ENCODE data around the gene ELOVL6. TPM values are rescaled to one million over a fixed set of nuclear protein-coding genes. Genes with fewer than 3 reads are reported as not detected.
"Not testable (repeated sequence)": the region's sequence is repeated elsewhere in the genome, so short reads cannot be mapped to it uniquely, and the experiment has no call there.

The ELOVL6 gene
- total RNA-seq, 1 experiment from 2014 or later = 9.5 TPM

DNA sequence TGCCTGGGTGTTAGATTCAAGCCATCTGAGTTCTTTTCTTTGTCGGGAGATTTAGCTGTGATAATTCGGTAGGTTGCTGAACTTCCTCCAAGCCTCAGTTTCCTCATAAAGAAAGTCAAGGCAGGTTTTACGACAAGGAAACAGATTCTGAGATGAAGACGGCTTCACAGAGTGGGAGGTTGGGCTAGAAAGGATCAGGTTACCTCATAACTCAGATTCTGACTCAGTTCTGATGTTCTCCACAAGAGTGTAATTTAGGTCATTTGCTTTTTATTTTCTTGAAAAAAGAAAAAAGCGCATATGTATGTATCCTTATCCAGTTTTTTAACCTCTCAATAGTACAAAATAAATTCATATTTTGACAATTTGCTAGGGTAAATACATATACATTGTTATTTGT lies 47.2 kb upstream of the ELOVL6 start:
- H3K36me3 ChIP-seq (ENCODE audit: control insufficient read depth, insufficient read depth, low read length) = no peaks in the 10 kb centered on the region
- Mint-ChIP-seq H3K4me3 (ENCODE audit: unreplicated experiment) (no peak overlapping the region), H3K9me3 (ENCODE audit: unreplicated experiment) (no peaks in the 10 kb centered on the region), H3K4me1 (ENCODE audit: low read depth, unreplicated experiment) (no peaks in the 10 kb centered on the region), H3K27me3 (ENCODE audit: insufficient read depth, unreplicated experiment) (no peaks in the 10 kb centered on the region), H3K27ac (ENCODE audit: unreplicated experiment) (no peak overlapping the region), H3K36me3 (ENCODE audit: insufficient read depth, unreplicated experiment) (no peaks in the 10 kb centered on the region)
- BruUV-seq (replicated peaks) = no TSS peak
- DNase-seq = no peak
- no peaks in the 10 kb centered on the region for H3K27me3 ChIP-seq (replicated peaks; ENCODE audit: control insufficient read depth, insufficient read depth, low read length)
- no peaks in the 10 kb centered on the region for H3K9me3 ChIP-seq
- CTCF ChIA-PET = no interaction called here
- POLR2A ChIA-PET = no interaction called here
- H3K4me1 ChIP-seq = no peaks in the 10 kb centered on the region
- no peak for TF ChIP-seq CTCF (IDR thresholded peaks at IDR 0.05; ENCODE audit: insufficient read depth in 1 of 2, low read depth in 1 of 2, low read length in 1 of 2, severe bottlenecking in 1 of 2, unreplicated experiment in 1 of 2)
- intact Hi-C loops (cut with micrococcal nuclease; ENCODE audit: unreplicated experiment) = no loop called here
- no peak overlapping the region for H3K4me3 ChIP-seq (ENCODE audit: low read depth, low read length)

GRCh38 chr4:110236324-110236723 lies 37.9 kb upstream of the ELOVL6 start:
- Histone ChIP-seq H3K9me3 (no peaks in the 10 kb centered on the region), H3K27me3 (replicated peaks; ENCODE audit: control insufficient read depth, insufficient read depth, low read length) (no peaks in the 10 kb centered on the region), H3K36me3 (ENCODE audit: control insufficient read depth, insufficient read depth, low read length) (no peaks in the 10 kb centered on the region), H3K4me3 (ENCODE audit: low read depth, low read length) (no peak overlapping the region), H3K4me1 (no peaks in the 10 kb centered on the region)
- POLR2A ChIA-PET = no interaction called here
- BruUV-seq (replicated peaks) = no TSS peak
- Mint-ChIP-seq H3K4me3 (ENCODE audit: unreplicated experiment) (no peak overlapping the region), H3K9me3 (ENCODE audit: unreplicated experiment) (no peaks in the 10 kb centered on the region), H3K36me3 (ENCODE audit: insufficient read depth, unreplicated experiment) (no peaks in the 10 kb centered on the region), H3K4me1 (ENCODE audit: low read depth, unreplicated experiment) (no peaks in the 10 kb centered on the region), H3K27ac (ENCODE audit: unreplicated experiment) (no peak overlapping the region), H3K27me3 (ENCODE audit: insufficient read depth, unreplicated experiment) (no peaks in the 10 kb centered on the region)
- no peak for TF ChIP-seq CTCF (IDR thresholded peaks at IDR 0.05; ENCODE audit: insufficient read depth in 1 of 2, low read depth in 1 of 2, low read length in 1 of 2, severe bottlenecking in 1 of 2, unreplicated experiment in 1 of 2)
- CTCF ChIA-PET = no interaction called here
- intact Hi-C loops (cut with micrococcal nuclease; ENCODE audit: unreplicated experiment) = no loop called here
- DNase-seq = no peak

GRCh38 chr4:110233581-110233980 lies 35.2 kb upstream of the ELOVL6 start:
- H3K4me3 ChIP-seq (ENCODE audit: low read depth, low read length); H3K9me3 ChIP-seq; H3K4me1 Mint-ChIP-seq (ENCODE audit: low read depth, unreplicated experiment); CTCF ChIA-PET; H3K27me3 Mint-ChIP-seq (ENCODE audit: insufficient read depth, unreplicated experiment); BruUV-seq (replicated peaks); H3K36me3 Mint-ChIP-seq (ENCODE audit: insufficient read depth, unreplicated experiment); H3K27ac Mint-ChIP-seq (ENCODE audit: unreplicated experiment); H3K36me3 ChIP-seq (ENCODE audit: control insufficient read depth, insufficient read depth, low read length); DNase-seq; intact Hi-C loops (cut with micrococcal nuclease; ENCODE audit: unreplicated experiment); H3K4me1 ChIP-seq; H3K27me3 ChIP-seq (replicated peaks; ENCODE audit: control insufficient read depth, insufficient read depth, low read length); H3K4me3 Mint-ChIP-seq (ENCODE audit: unreplicated experiment); H3K9me3 Mint-ChIP-seq (ENCODE audit: unreplicated experiment); POLR2A ChIA-PET: not testable (repeated sequence)

DNA sequence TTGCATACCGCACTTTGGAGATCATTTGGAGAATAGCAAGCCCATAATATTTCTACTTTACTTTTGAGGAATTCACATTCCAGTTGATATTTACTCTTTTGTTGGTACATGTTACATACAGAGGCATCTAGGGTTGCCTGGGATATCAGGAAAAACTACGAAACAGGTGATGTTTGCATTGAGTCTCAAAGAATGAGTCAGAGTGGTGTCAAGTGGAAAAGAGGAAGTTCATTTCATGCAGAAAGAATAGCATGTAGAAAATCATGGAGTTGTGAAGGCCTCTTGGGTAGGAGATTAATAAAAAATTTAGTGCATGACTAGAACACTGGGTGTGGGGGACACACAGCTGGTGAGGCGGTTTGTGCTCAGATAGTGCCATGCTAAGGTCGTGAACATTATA lies 33.5 kb upstream of the ELOVL6 start:
- no TSS peak for BruUV-seq (replicated peaks)
- H3K36me3 ChIP-seq (ENCODE audit: control insufficient read depth, insufficient read depth, low read length) = no peaks in the 10 kb centered on the region
- CTCF ChIA-PET = interaction anchor here (0.6 kb wide), 1 partner anchor 226 kb away, joined by 3 read pairs; no protein-coding TSS in a partner anchor
- H3K27me3 ChIP-seq (replicated peaks; ENCODE audit: control insufficient read depth, insufficient read depth, low read length) = no peaks in the 10 kb centered on the region
- Mint-ChIP-seq H3K36me3 (ENCODE audit: insufficient read depth, unreplicated experiment) (no peaks in the 10 kb centered on the region), H3K4me3 (ENCODE audit: unreplicated experiment) (no peak overlapping the region), H3K27ac (ENCODE audit: unreplicated experiment) (no peak overlapping the region), H3K4me1 (ENCODE audit: low read depth, unreplicated experiment) (no peaks in the 10 kb centered on the region), H3K9me3 (ENCODE audit: unreplicated experiment) (no peaks in the 10 kb centered on the region), H3K27me3 (ENCODE audit: insufficient read depth, unreplicated experiment) (no peaks in the 10 kb centered on the region)
- TF ChIP-seq CTCF (IDR thresholded peaks at IDR 0.05; ENCODE audit: insufficient read depth in 1 of 2, low read depth in 1 of 2, low read length in 1 of 2, severe bottlenecking in 1 of 2, unreplicated experiment in 1 of 2) = no peak
- no peaks in the 10 kb centered on the region for H3K9me3 ChIP-seq
- POLR2A ChIA-PET = no interaction called here
- no peak overlapping the region for H3K4me3 ChIP-seq (ENCODE audit: low read depth, low read length)
- no peak for DNase-seq
- no peaks in the 10 kb centered on the region for H3K4me1 ChIP-seq
- intact Hi-C loops (cut with micrococcal nuclease; ENCODE audit: unreplicated experiment) = no loop called here

Data from Caco-2 (cell line).